Large intestine (tissue), 3 donors: Measurements from ENCODE around the gene MAD2L1. TPM values are rescaled to one million over a fixed set of nuclear protein-coding genes. Genes with fewer than 3 reads are reported as not detected.
"Not testable (repeated sequence)": the region's sequence is repeated elsewhere in the genome, so short reads cannot be mapped to it uniquely, and the experiment has no call there.

Experiments
- DNase-seq, 2 donors: peaks; one replicate each; pipeline versions ENCODE4 v3.0.0 to v3.0.0-alpha.2; 2013
- H3K27ac ChIP-seq: one replicate; pipeline ENCODE4 v1.5.1; 2013; ENCODE audit warnings: low read length
- H3K27me3 ChIP-seq: 2 replicates; pipeline ENCODE4 v1.6.1; 2013; ENCODE audit warnings: low read length; ENCODE audit not compliant: control insufficient read depth, insufficient read depth
- H3K36me3 ChIP-seq: 2 replicates; pipeline ENCODE4 v1.6.1; 2013; ENCODE audit warnings: low read length; ENCODE audit not compliant: control insufficient read depth, insufficient read depth
- H3K4me1 ChIP-seq: one replicate; pipeline ENCODE4 v1.6.1; 2013; ENCODE audit warnings: low read length; ENCODE audit not compliant: control insufficient read depth, insufficient read depth
- H3K4me3 ChIP-seq: one replicate; pipeline ENCODE4 v1.5.1; 2013; ENCODE audit warnings: low read length
- H3K9me3 ChIP-seq: one replicate; pipeline ENCODE4 v1.6.1; 2013; ENCODE audit warnings: mild to moderate bottlenecking, low read depth, low read length, moderate library complexity; ENCODE audit not compliant: control insufficient read depth
- WGBS: methylation state at CpG from one replicate; pipeline ENCODE4 v1.1.5; 2013; ENCODE audit warnings: low lambda C conversion rate; ENCODE audit not compliant: insufficient coverage; 5-methylcytosine and 5-hydroxymethylcytosine counted together
- polyA plus RNA-seq: library from polyadenylated mRNA; unstranded; fragments of 120-200 nt; gene quantifications from one replicate; pipeline ENCODE4 v1.2.1, GENCODE V29; 2013

MAD2L1 gene
- polyA plus RNA-seq, 1 donor: 28.7 TPM

DNA sequence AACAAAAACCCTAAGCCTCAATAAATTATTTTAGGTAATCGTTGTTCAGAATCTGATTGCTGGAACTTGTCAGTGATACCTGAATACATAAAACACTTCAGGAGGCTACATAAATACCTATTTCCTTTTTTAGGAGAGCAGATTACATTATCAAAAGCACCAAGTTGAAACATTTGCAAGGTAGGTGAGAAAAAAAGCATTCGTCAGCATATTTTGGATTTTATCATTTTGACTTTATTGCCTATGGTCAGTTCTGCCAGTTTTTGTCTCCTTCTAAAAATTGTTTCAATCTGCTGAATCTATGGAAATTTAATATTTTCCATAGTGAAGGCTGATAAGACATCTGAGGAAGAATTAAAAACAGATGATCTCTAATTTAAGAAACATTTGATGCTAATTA lies 16.5 kb upstream of the MAD2L1 start:
- no peaks in the 10 kb centered on the region for H3K9me3 ChIP-seq
- DNase-seq: no peak
- H3K4me1 ChIP-seq: no peaks in the 10 kb centered on the region
- H3K27me3 ChIP-seq: no peaks in the 10 kb centered on the region
- no peak overlapping the region for H3K27ac ChIP-seq
- H3K36me3 ChIP-seq: no peaks in the 10 kb centered on the region
- no peak overlapping the region for H3K4me3 ChIP-seq
- WGBS: 100% methylated on average over 1 of the region's 2 CpGs

DNA sequence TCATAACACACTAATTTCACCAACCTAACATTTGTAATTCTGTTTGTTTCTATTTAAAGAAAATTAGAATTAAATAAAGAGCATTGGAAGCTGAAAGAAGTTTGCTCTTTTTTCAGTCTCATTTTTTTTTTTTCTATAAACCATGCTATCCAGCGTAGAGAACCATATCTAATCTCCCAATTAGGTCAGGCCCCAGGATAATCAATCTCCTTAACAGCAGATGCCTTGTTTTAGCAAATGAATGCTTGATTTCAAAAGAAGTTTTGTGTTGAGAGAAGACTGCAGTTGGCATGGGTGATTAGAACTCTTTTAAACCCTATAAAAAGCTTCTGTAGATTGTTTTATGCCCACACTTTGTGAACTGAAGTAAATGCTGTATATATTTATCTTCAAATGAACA lies 15.6 kb upstream of the MAD2L1 start:
- WGBS: no CpG with 5 or more reads among the region's 1 CpG
- Histone ChIP-seq H3K4me1 (no peaks in the 10 kb centered on the region), H3K9me3 (no peaks in the 10 kb centered on the region), H3K27me3 (no peaks in the 10 kb centered on the region), H3K4me3 (no peak overlapping the region), H3K36me3 (no peaks in the 10 kb centered on the region), H3K27ac (no peak overlapping the region)
- DNase-seq: no peak

DNA sequence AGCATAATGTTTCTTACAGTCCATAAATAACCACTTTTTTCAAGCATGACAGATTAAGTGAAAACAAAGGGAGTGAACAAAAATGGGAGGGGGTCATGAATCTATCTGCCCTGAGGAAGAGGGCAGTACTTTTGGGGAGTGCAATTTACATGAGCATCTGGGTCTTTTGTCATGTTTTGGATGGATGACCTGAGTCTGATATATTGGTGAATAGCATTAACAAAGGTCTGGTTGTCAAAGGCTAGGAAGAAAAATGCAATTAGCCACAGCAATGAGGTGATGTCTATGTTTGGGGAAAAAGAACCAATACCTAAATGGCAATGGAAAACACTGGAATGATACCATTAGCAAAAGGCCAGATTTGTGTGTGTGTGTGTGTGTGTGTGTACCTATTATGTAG lies 15.1 kb upstream of the MAD2L1 start:
- no peaks in the 10 kb centered on the region for H3K36me3 ChIP-seq
- no peaks in the 10 kb centered on the region for H3K27me3 ChIP-seq
- H3K4me1 ChIP-seq: no peaks in the 10 kb centered on the region
- DNase-seq: no peak
- no peaks in the 10 kb centered on the region for H3K9me3 ChIP-seq
- H3K4me3 ChIP-seq: no peak overlapping the region
- no peak overlapping the region for H3K27ac ChIP-seq

DNA sequence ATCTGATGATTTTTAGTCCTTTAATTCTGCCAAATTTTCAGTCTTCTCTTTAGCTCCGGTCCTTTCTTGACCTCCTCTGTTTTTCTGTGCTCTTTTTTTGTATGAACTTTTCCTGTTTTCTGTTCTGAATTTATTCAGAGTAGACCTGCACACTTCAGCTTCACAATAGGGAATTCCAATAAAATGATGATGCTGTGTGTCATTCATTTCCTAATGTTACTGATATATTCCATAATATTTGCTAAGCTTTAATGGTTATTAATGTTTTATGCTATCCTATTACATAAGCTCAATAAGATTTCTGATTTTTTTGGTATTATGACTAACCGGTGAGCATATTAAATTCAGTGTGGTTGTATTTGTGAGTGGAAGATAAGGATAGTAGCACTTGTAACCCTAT lies 13.9 kb upstream of the MAD2L1 start:
- WGBS: 89% methylated on average over 1 of the region's 2 CpGs

DNA sequence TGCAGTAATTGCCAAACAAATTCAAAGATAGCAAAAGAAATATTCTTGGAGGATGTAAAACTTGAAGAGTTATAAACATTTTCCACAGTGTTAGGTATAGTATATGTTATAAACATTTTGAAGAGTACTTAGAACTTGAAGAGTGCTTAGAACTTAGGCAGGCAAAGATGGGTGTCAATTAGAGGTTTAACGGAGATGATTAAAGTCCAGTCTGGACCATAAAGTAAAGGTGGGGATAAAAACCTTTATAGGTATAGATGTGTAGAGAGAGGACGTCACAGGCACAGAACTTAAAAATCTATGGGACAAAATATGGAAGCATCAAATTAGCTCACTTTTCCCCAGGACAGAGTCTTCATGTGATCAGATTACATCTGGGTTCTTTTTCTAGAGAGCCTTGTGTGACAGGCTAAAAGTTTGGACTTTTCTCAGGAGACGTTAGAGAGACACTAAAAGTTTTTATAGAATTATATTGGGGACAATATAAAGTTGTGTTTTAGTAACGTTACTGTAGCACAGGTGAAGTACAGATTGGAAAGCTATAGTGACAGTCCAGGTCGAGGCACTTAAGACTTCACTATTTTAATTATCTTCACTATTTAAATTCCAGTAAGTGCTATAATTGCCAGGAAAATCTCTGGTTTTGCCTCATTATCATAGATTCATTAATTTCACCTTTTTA lies 13.3 kb upstream of the MAD2L1 start:
- Histone ChIP-seq H3K4me1 (no peaks in the 10 kb centered on the region), H3K27ac (no peak overlapping the region), H3K36me3 (no peaks in the 10 kb centered on the region), H3K9me3 (no peaks in the 10 kb centered on the region), H3K4me3 (no peak overlapping the region), H3K27me3 (no peaks in the 10 kb centered on the region)
- no peak for DNase-seq
- WGBS: no CpG with 5 or more reads among the region's 5 CpGs

More for the DNA sequence above, 13.9 kb upstream of the MAD2L1 start:
- H3K27me3 ChIP-seq: no peaks in the 10 kb centered on the region
- no peak for DNase-seq
- H3K36me3 ChIP-seq: no peaks in the 10 kb centered on the region
- H3K27ac ChIP-seq: no peak overlapping the region
- H3K9me3 ChIP-seq: no peaks in the 10 kb centered on the region
- no peak overlapping the region for H3K4me3 ChIP-seq
- no peaks in the 10 kb centered on the region for H3K4me1 ChIP-seq

DNA sequence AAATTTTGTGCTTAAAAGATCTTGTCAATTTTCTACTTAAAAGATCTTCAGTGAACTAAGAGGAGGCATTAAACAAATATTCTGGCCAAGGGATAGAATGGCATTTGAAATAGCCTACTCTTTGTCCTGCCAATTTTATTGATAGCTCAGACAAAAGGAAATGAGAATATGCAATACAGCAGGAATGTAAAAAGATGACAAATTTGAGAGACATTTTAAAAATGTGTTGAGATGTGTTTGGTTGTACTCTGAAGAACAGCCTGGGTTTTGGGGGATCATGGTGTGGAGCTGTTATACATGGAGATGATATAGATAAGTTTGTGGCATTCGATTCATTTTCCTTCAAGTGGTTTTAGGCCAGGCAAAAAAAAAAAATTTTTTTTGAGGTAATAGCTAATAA lies 11.6 kb upstream of the MAD2L1 start:
- no peak overlapping the region for H3K4me3 ChIP-seq
- H3K4me1 ChIP-seq: no peaks in the 10 kb centered on the region
- 80% methylated on average over 1 of the region's 1 CpG for WGBS
- no peaks in the 10 kb centered on the region for H3K9me3 ChIP-seq
- H3K27me3 ChIP-seq: no peaks in the 10 kb centered on the region
- no peak overlapping the region for H3K27ac ChIP-seq
- no peak for DNase-seq
- H3K36me3 ChIP-seq: no peaks in the 10 kb centered on the region

DNA sequence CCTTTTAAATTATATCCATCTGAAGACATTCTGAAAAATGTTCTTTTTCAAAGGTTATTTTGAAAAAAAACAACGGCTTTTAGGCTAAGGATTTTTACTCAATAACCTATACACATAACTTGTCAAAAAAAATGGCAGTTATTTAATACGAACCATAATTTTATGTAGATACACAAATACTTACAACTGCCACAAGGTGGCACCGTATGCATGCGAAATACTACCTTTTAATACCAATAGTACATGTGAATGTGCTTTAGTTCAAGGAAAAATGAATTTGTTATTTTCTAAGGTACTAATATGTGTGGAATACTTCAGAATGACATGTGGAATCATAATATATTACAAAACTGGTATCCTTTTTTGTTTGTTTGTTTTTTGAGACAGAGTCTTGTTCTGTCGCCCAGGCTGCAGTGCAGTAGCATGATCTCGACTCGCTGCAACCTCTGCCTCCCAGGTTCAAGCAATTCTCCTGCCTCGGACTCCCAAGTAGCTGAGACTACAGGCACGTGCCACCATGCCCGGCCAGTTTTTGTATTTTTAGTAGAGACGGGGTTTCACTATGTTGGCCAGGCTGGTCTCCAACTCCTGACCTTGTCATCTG lies 4.6 kb upstream of the MAD2L1 start:
- Histone ChIP-seq H3K36me3 (no peaks in the 10 kb centered on the region), H3K27me3 (no peaks in the 10 kb centered on the region), H3K9me3 (no peaks in the 10 kb centered on the region), H3K27ac (no peak overlapping the region), H3K4me1 (peaks cover 5% of the 10 kb centered on the region), H3K4me3 (no peak overlapping the region)
- peak; percentile 22 to 42 for DNase-seq
- WGBS: 73% methylated on average over 3 of the region's 11 CpGs

DNA sequence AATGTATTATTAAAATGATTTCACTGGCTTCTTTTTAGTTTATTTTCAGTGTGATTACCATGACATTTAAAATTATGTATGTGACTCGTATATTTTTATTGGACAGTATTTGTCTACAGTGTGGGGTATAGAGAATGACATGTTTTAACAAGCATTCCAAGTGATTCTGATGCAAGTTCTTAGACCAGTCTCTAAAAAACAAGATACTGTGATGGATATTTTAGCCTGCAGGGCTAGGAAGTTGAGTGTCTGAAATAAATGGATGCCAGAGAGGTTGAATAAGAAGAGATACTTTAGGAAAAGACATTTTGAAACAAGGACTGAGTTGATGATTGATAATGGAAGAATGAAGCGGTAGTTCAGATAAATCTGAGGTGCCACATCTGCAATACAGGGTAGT lies 3.5 kb upstream of the MAD2L1 start:
- no peak for DNase-seq
- WGBS: 80% methylated on average over 1 of the region's 2 CpGs
- Histone ChIP-seq H3K27ac (no peak overlapping the region), H3K9me3 (no peaks in the 10 kb centered on the region), H3K4me1 (peaks cover 5% of the 10 kb centered on the region), H3K4me3 (no peak overlapping the region), H3K36me3 (no peaks in the 10 kb centered on the region), H3K27me3 (no peaks in the 10 kb centered on the region)

DNA sequence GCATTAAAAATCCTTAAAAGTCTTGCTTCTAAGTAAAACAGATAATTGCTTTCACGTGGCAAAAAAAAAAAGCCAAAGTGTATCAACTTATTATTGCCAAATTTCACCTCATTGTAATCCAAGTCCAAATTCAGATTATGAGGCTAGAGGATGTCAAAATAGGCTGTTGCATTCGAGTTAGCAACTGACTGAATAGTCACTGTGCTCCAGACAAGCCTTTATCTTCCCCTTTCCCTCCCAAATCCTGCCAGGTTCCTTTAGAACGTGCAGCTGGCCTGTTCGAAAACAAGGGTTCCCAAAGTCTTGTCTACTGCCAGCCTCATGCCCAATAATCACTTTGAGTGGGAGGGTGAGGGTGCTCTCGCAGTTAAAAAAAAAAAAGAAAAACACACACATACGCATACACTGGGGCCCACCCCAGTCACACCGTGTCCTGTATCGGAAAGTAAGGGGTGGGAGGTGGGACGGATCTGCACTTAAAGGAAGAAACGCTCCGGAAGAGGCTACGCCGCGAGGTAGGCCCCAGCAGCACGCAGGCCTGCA lies 603 bp downstream of the MAD2L1 start:
- Histone ChIP-seq H3K27me3 (no peaks in the 10 kb centered on the region), H3K4me1 (peaks cover 5% of the 10 kb centered on the region), H3K36me3 (no peaks in the 10 kb centered on the region), H3K9me3 (no peaks in the 10 kb centered on the region), H3K27ac (peak overlapping the region; percentile 94), H3K4me3 (peak overlapping the region; percentile 74)
- DNase-seq: no peak
- WGBS: no CpG with 5 or more reads among the region's 15 CpGs

DNA sequence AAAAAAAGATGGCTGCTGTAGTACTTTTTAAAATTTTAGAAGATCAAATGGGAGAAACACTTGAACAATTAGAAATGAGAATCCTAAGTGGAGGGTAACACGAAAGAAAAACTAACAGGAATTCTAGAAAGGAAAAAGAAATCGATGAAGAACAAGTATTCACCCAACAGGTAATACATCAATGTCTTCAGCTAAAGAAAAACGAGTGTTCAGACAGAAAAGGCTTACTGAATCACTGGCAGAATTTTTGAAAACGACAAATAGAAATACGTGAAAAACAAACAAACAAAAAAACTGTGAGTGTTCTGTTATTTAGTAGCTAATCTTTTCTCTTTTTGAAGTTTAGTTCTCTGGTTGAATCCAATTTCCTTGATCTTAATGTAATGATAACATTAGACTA lies 1.8 kb downstream of the MAD2L1 start:
- no peak for DNase-seq
- WGBS: 45% methylated on average over 2 of the region's 5 CpGs
- Histone ChIP-seq H3K36me3 (no peaks in the 10 kb centered on the region), H3K9me3 (no peaks in the 10 kb centered on the region), H3K27me3 (no peaks in the 10 kb centered on the region), H3K4me1 (peaks cover 5% of the 10 kb centered on the region), H3K4me3 (no peak overlapping the region), H3K27ac (no peak overlapping the region)

DNA sequence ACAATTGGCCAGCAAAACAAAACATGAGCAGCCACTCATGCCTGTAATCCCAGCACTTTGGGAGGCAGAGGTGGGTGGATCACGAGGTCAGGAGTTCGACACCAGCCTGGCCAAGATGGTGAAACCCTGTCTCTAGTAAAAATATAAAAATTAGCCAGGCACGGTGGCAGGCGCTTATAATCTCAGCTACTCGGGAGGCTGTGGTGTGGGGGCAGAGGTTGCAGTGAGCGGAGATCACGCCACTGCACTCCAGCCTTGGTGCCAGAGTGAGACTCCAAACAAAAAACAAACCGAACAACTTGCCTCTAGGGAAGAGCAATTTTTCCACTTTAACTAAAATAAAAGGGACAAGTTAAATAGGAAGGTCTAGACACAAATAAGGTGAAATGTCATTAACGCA lies 2.9 kb downstream of the MAD2L1 start:
- 73% methylated on average over 4 of the region's 9 CpGs for WGBS
- not testable (repeated sequence) for H3K36me3 ChIP-seq, H3K27me3 ChIP-seq, H3K4me3 ChIP-seq, H3K27ac ChIP-seq, H3K4me1 ChIP-seq, H3K9me3 ChIP-seq, DNase-seq
